HepG2 (cell line): ENCODE results near the gene NME9. TPM values are rescaled to one million over a fixed set of nuclear protein-coding genes. Genes with fewer than 3 reads are reported as not detected.

ENCODE experiments used
- BHLHE40 ChIP-seq: IDR thresholded peaks from 2 replicates; pipeline ENCODE4 v1.6.1; 2011; ENCODE audit warnings: low read length, improper control_type of control experiment
- GMEB1 ChIP-seq: sonication (generic); formaldehyde crosslinking; IDR thresholded peaks from 2 replicates; pipeline ENCODE4 v1.5.1; 2020; ENCODE audit warnings: missing genetic modification reagents, mild to moderate bottlenecking, borderline replicate concordance
- KAT2B ChIP-seq: fragments of 150-350 bp; IDR thresholded peaks from 2 replicates; pipeline ENCODE4 v1.6.1; 2014; ENCODE audit warnings: low read depth, low read length, borderline replicate concordance
- KAT7 ChIP-seq: IDR thresholded peaks from 2 replicates; pipeline ENCODE4 v1.6.1; 2018; ENCODE audit warnings: borderline replicate concordance, missing compliant biosample characterization
- MTA1 ChIP-seq: sonication (generic); formaldehyde crosslinking; IDR thresholded peaks from 2 replicates; pipeline ENCODE4 v1.4.0; 2020; ENCODE audit warnings: missing genetic modification reagents, mild to moderate bottlenecking, borderline replicate concordance
- NR2F1 ChIP-seq, 2 experiments: fragments of 450-650 bp in 1 of 2; formaldehyde crosslinking in 1 of 2; IDR thresholded peaks; 2 replicates each; pipeline versions ENCODE4 v1.5.0 to v1.6.1; 2016 to 2020; ENCODE audit warnings: mild to moderate bottlenecking in 1 of 2, missing compliant biosample characterization in 1 of 2, missing genetic modification reagents in 1 of 2, moderate library complexity in 1 of 2
- PAWR ChIP-seq: sonication (generic); formaldehyde crosslinking; IDR thresholded peaks from 2 replicates; pipeline ENCODE4 v1.4.0; 2020; ENCODE audit warnings: missing genetic modification reagents, mild to moderate bottlenecking, borderline replicate concordance
- RARA ChIP-seq: IDR thresholded peaks from 2 replicates; pipeline ENCODE4 v1.6.1; 2016; ENCODE audit warnings: missing genetic modification reagents, missing compliant biosample characterization
- SRSF1 ChIP-seq: fragments of 200-400 bp; formaldehyde crosslinking; optimal IDR thresholded peaks from 2 replicates; pipeline ENCODE3; 2017; ENCODE audit warnings: mild to moderate bottlenecking, low read depth, low read length, moderate library complexity
- SYNCRIP ChIP-seq: fragments of 200-400 bp; formaldehyde crosslinking; IDR thresholded peaks from 2 replicates; pipeline ENCODE4 v1.6.1; 2018; ENCODE audit warnings: mild to moderate bottlenecking, low read depth, low read length; ENCODE audit not compliant: insufficient read depth
- ZBTB7A ChIP-seq: sonication (generic); formaldehyde crosslinking; IDR thresholded peaks from 2 replicates; pipeline ENCODE4 v1.8.0; 2022; ENCODE audit warnings: mild to moderate bottlenecking, missing genetic modification reagents
- ZNF101 ChIP-seq: sonication (generic); formaldehyde crosslinking; IDR thresholded peaks from 2 replicates; pipeline ENCODE4 v1.4.0; 2020; ENCODE audit warnings: mild to moderate bottlenecking, low read depth, missing genetic modification reagents, borderline replicate concordance
- ZNF224 ChIP-seq: sonication (generic); formaldehyde crosslinking; IDR thresholded peaks from 2 replicates; pipeline ENCODE4 v1.5.0; 2020; ENCODE audit warnings: mild to moderate bottlenecking, missing genetic modification reagents
- ZNF670 ChIP-seq: sonication (generic); formaldehyde crosslinking; IDR thresholded peaks from 2 replicates; pipeline ENCODE4 v1.8.0; 2022; ENCODE audit warnings: mild to moderate bottlenecking, missing genetic modification reagents, borderline replicate concordance
- ZNF839 ChIP-seq: sonication (generic); formaldehyde crosslinking; IDR thresholded peaks from 2 replicates; pipeline ENCODE4 v1.4.0; 2020; ENCODE audit warnings: missing genetic modification reagents, mild to moderate bottlenecking, borderline replicate concordance
- ZSCAN25 ChIP-seq: sonication (generic); formaldehyde crosslinking; IDR thresholded peaks from 2 replicates; pipeline ENCODE4 v1.8.0; 2022; ENCODE audit warnings: mild to moderate bottlenecking, missing genetic modification reagents
- polyA plus RNA-seq, 8 experiments: library from polyadenylated mRNA; depleted of rRNA in 3 of 8; stranded (reverse) in 7 of 8; unstranded in 1 of 8; fragments of >200 nt; fragmentation: Illumina TruSeq in 4 of 8; extraction: Trizol in 4 of 8; gene quantifications; 2 replicates each; pipeline versions ENCODE4 v1.2.1 to v1.2.3, GENCODE V29; 2011 to 2016; ENCODE audit warnings: low read depth in 4 of 8, missing spikeins in 1 of 8, mixed read lengths in 1 of 8; ENCODE audit not compliant: insufficient read depth in 1 of 8
- total RNA-seq, 5 experiments: library from RNA; depleted of rRNA; stranded (reverse); fragments of >200 nt; fragmentation: Illumina TruSeq; extraction: Trizol; gene quantifications; 2 replicates each; pipeline ENCODE4 v1.2.3, GENCODE V29; 2016; ENCODE audit warnings: low read depth in 1 of 5
- TF ChIP-seq, protein P1 (sequence below): conservative IDR thresholded peaks from 2 replicates; pipeline ENCODE4 v1.6.1; 2018; ENCODE audit warnings: missing genetic modification reagents

The NME9 gene
- total and polyA plus RNA-seq, 2 of the 13 experiments (the other 11 are each of a cell fraction or from before 2014, with no cell fraction given), result not detected

GRCh38 chr3:138329127-138329983 is at the start of gene NME9 (continued):
- TF ChIP-seq GMEB1 (CRISPR knock-in tag) (peak; percentile 24; the same call in 1 of the 2 replicates), ZNF224 (no peak), KAT2B (no peak), ZSCAN25 (no peak), BHLHE40 (no peak), KAT7 (CRISPR knock-in tag) (no peak), NR2F1 (CRISPR knock-in tag; IDR thresholded peaks at IDR 0.05) (no peak), ZNF839 (CRISPR knock-in tag) (peak; percentile 56; the same call in 1 of the 2 replicates), RARA (CRISPR knock-in tag) (no peak), ZNF101 (CRISPR knock-in tag) (no peak), SYNCRIP (no peak), ZBTB7A (CRISPR knock-in tag) (no peak), PAWR (CRISPR knock-in tag) (peak; percentile 68; the same call in 1 of the 2 replicates), ZNF670 (CRISPR knock-in tag) (no peak), SRSF1 (no peak), MTA1 (peak; percentile 53; the same call in 1 of the 2 replicates)
- TF ChIP-seq, protein P1, sequence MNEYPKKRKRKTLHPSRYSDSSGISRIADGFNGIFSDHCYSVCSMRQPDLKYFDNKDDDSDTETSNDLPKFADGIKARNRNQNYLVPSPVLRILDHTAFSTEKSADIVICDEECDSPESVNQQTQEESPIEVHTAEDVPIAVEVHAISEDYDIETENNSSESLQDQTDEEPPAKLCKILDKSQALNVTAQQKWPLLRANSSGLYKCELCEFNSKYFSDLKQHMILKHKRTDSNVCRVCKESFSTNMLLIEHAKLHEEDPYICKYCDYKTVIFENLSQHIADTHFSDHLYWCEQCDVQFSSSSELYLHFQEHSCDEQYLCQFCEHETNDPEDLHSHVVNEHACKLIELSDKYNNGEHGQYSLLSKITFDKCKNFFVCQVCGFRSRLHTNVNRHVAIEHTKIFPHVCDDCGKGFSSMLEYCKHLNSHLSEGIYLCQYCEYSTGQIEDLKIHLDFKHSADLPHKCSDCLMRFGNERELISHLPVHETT (CRISPR knock-in tag), result 0 out of 2 replicates have a peak, but pooled peaks have one; percentile 8
